Measurements from ENCODE around the gene VPS39.

Gene VPS39

DNA sequence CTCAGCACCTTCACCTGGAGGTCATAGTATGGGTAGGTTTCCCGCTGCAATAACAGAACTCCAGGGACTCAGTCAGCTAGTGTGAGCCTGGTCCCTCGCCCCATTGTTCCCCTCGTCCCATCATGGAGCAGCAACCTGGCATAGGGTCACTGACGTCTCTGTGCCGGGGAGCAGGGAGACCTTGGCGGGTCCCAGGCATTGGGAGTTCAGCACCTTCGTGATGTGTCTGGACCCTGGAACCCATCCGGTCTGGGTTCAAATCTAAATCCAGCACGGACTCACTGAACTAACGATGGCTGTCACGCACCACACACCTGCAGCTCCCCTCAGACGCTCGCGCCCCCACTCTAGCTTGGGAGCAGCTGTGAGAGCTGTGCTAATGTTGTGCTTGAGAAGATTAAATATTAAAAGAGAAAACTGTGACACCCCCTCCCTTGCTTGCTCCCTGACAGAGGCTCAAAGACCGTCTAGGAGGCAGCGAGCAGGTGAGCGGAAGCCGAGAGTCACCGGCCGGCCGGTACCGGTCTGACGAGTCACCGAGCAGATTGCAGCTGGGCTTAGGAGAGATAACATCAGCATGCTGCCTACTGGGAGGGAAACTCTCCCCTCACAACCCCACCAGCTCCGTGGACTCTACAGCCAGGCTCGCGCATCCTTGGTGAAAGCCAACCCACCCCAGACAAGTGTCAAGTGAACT is 52.4 kb downstream of the VPS39 start:
- TF ChIP-seq ZFX (IDR thresholded peaks at IDR 0.05; ENCODE audit: borderline replicate concordance) (no peak), CTCF (IDR thresholded peaks at IDR 0.05) (no peak)
- H3K27ac ChIP-seq: peak overlapping the region; percentile 80

DNA sequence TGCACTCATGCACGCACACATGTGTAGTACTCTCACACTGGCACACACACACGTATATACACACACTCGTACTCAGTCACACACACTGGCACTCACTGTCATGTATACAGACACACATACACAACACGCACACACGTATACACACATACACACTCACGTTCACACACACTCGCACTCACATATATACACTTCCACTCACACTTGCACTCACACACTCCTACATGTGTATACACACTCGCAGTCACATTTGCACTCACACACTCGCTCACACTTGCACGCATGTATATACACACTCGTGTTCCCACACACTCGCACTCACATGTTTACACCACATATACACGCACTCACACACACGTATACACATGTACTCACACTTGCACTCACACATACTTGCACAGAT is 53.1 kb downstream of the VPS39 start:
- TF ChIP-seq CTCF (IDR thresholded peaks at IDR 0.05) (no peak), ZFX (IDR thresholded peaks at IDR 0.05; ENCODE audit: borderline replicate concordance) (no peak)

DNA sequence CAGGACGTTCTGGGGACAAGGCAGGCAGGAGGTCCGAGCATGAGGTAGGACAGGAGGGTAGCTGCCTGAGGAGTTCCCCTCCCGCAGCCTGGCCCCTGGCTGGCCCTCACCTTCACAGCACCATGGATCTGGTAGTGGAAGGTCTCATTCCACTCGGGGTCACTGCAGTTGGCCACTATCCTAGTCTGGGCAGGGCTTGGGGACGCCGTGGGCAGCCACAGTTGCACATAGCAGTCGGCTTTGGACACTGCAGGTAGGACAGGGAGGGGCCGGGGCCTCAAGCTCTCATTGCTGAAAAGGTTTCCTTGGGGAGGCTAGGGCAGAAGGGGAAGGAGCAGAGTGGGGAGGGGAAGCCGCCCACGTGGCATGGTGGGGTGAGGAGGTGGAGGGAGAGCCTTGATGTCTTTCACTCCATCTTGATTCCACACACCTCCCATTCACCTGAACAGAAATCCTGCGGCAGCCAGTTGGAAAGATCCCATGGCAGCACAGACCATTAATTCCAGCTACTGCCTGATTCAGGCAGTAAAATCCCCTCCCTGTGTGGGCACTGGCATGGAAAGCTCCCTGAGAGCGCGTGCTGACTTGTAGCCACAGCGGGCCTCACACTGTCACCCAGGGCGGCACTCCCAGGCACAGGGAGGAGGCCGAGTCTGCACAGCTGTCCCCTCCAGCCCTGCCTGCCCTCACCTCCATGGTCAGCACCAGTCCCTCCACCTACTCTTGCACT is 53.7 kb downstream of the VPS39 start:
- TF ChIP-seq ZFX (IDR thresholded peaks at IDR 0.05; ENCODE audit: borderline replicate concordance) (no peak), CTCF (IDR thresholded peaks at IDR 0.05) (no peak)
- no peak overlapping the region for H3K27ac ChIP-seq

More for the DNA sequence above, 53.1 kb downstream of the VPS39 start:
- H3K27ac ChIP-seq: no peak overlapping the region

DNA sequence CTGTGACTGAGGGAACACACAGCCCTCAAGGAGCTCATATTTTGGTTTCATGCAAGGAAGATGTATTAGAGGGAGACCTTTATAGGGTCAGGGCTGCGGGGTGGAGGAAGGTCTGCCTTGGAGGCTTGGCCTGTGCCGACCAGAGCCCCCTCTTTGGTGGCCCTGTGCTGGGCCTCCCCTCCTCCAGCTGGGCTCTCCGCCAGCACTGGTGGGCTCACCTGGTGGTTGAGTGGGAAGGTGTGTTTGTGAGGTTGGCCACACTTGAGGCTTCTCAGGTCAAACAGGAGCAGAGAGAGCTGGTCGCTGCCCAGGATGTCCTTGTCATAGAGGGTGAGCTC is 54.3 kb downstream of the VPS39 start:
- TF ChIP-seq ZFX (IDR thresholded peaks at IDR 0.05; ENCODE audit: borderline replicate concordance): no peak
- no peak for TF ChIP-seq CTCF (IDR thresholded peaks at IDR 0.05)
- no peak overlapping the region for H3K27ac ChIP-seq

DNA sequence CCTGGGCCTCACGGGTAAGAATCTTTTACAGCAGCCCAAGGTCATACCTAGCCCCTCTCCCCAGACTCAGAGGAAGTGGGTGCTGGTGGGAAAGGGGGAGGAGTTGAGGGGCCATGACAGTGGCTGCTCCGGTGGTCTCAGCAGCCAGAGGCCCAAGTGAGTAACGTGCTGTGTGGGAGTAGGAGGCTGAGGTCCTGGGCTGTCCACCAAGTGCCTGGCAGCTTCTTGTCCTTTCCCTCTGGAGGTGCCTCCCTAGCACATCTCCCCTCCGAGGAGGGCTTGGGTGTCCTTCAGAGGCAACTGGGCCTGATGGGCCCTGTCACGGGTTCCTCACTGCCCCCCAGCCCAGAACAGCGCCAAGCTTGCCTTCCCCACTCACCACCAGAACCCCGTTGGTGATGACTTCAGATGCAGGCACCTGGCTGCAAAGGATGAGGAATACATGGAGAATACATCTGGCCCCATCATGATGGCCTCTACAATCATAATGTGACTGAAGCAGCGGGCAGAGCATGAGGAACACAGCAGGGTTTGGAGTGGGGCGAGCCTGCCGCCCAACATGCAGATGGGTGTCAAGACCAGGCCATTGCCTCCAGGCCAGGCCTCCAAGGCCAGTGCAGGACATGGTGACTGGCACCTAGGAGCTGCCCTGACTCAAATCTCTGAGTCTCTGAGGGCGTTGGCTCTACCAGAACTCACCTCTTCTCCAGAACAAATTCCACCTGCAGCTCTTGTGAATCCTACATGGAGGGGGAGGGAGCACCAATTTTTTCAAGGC is 55.0 kb downstream of the VPS39 start:
- H3K27ac ChIP-seq: no peak overlapping the region
- TF ChIP-seq ZFX (IDR thresholded peaks at IDR 0.05; ENCODE audit: borderline replicate concordance) (no peak), CTCF (IDR thresholded peaks at IDR 0.05) (no peak)

- H3K27ac ChIP-seq: no peak overlapping the region
- no peak for TF ChIP-seq CTCF (IDR thresholded peaks at IDR 0.05)
- TF ChIP-seq ZFX (IDR thresholded peaks at IDR 0.05; ENCODE audit: borderline replicate concordance): no peak
Observed at GRCh38 chr15:42152196-42152920, 55.7 kb downstream of the VPS39 start.
